Activated B cell treated with CpG ODN at 0.5 μM for 24 hours (primary cell): ENCODE data around the gene CEP104. TPM values are rescaled to one million over a fixed set of nuclear protein-coding genes. Genes with fewer than 3 reads are reported as not detected.

Source experiments
- ATAC-seq: fragments of 200-7000 bp; cut with Tn5 transposase; one replicate; pipeline ENCODE4 v1.10.0; 2021; ENCODE audit warnings: low read depth, mild to moderate bottlenecking, moderate library complexity
- CTCF ChIA-PET: fragments of 350-600 bp; sonication (Branson Sonifier 250); formaldehyde crosslinking; loops from one replicate; lab custom pipeline; 2021; ENCODE audit warnings: antibody characterized with exemption; lab: Charles Lee
- POLR2A ChIA-PET: fragments of 350-600 bp; sonication (Branson Sonifier 250); formaldehyde crosslinking; loops from one replicate; lab custom pipeline; 2021; ENCODE audit warnings: antibody characterized with exemption; lab: Charles Lee
- DNase-seq: peaks from one replicate; pipeline ENCODE4 v3.0.0; 2022
- H3K27ac Mint-ChIP-seq: one replicate; pipeline ENCODE4 v1.8.0; 2020; ENCODE audit warnings: mixed read lengths
- H3K27me3 Mint-ChIP-seq: one replicate; pipeline ENCODE4 v1.8.0; 2021; ENCODE audit warnings: mixed read lengths
- H3K36me3 Mint-ChIP-seq: one replicate; pipeline ENCODE4 v1.8.0; 2021; ENCODE audit warnings: low read depth, mixed read lengths
- H3K4me1 Mint-ChIP-seq: one replicate; pipeline ENCODE4 v1.8.0; 2021; ENCODE audit warnings: mixed read lengths
- H3K4me3 Mint-ChIP-seq: one replicate; pipeline ENCODE4 v1.8.0; 2020; ENCODE audit warnings: mild to moderate bottlenecking, mixed read lengths
- H3K9me3 Mint-ChIP-seq: one replicate; pipeline ENCODE4 v1.8.0; 2020; ENCODE audit warnings: mixed read lengths
- CTCF ChIP-seq: fragments of 200-600 bp; IDR thresholded peaks from one replicate; pipeline ENCODE4 v1.8.0; 2022; ENCODE audit warnings: antibody characterized with exemption, mild to moderate bottlenecking
- intact Hi-C: fragments of 100-400 bp; cut with micrococcal nuclease; formaldehyde crosslinking; loops from one replicate; pipeline ENCODE4 v1.15.1; 2024
- total RNA-seq: library from RNA; stranded (reverse); gene quantifications from 2 replicates; pipeline ENCODE4 v1.2.3, GENCODE V29; 2022

Gene CEP104
- total RNA-seq, 1 donor from 2014 or later: 45.1 TPM

GRCh38 chr1:3890389-3891328 is 33.6 kb upstream of the CEP104 start:
- Mint-ChIP-seq H3K27ac (no peak overlapping the region), H3K36me3 (peaks cover 61% of the 10 kb centered on the region), H3K27me3 (no peaks in the 10 kb centered on the region), H3K9me3 (no peaks in the 10 kb centered on the region), H3K4me1 (peaks cover 20% of the 10 kb centered on the region), H3K4me3 (no peak overlapping the region)
- ChIA-PET POLR2A (interaction anchor here (1.0 kb wide), 1 partner anchor 9 kb away, joined by 3 read pairs; the partner anchor contains the start of gene C1orf174), CTCF (no interaction called here)
- no peak for DNase-seq
- no peak for ATAC-seq
- intact Hi-C loops: no loop called here
- TF ChIP-seq CTCF: no peak

- H3K4me1 Mint-ChIP-seq: peaks cover 20% of the 10 kb centered on the region
- no peak for DNase-seq
- H3K9me3 Mint-ChIP-seq: no peaks in the 10 kb centered on the region
- no peaks in the 10 kb centered on the region for H3K27me3 Mint-ChIP-seq
- H3K27ac Mint-ChIP-seq: peak overlapping the region; percentile 41
- intact Hi-C loops: no loop called here
- POLR2A ChIA-PET: interaction anchor here (1.0 kb wide), 1 partner anchor 10 kb away, joined by 3 read pairs; the partner anchor contains the start of gene C1orf174
- TF ChIP-seq CTCF: no peak
- H3K36me3 Mint-ChIP-seq: peaks cover 61% of the 10 kb centered on the region
- no peak for ATAC-seq
- CTCF ChIA-PET: no interaction called here
- no peak overlapping the region for H3K4me3 Mint-ChIP-seq
These were observed 32.9 kb upstream of the CEP104 start for GRCh38 chr1:3889936-3890335.

- ChIA-PET POLR2A (no interaction called here), CTCF (no interaction called here)
- H3K4me1 Mint-ChIP-seq: peaks cover 19% of the 10 kb centered on the region
- no peak for DNase-seq
- intact Hi-C loops: no loop called here
- no peak for TF ChIP-seq CTCF
- no peak for ATAC-seq
- H3K36me3 Mint-ChIP-seq: peaks cover 73% of the 10 kb centered on the region
- H3K9me3 Mint-ChIP-seq: no peaks in the 10 kb centered on the region
- no peak overlapping the region for H3K4me3 Mint-ChIP-seq
- no peak overlapping the region for H3K27ac Mint-ChIP-seq
- no peaks in the 10 kb centered on the region for H3K27me3 Mint-ChIP-seq
These were observed 31.3 kb upstream of the CEP104 start for GRCh38 chr1:3888301-3888700.

- DNase-seq: no peak
- CTCF ChIA-PET: no interaction called here
- H3K9me3 Mint-ChIP-seq: no peaks in the 10 kb centered on the region
- no peaks in the 10 kb centered on the region for H3K27me3 Mint-ChIP-seq
- peaks cover 11% of the 10 kb centered on the region for H3K4me1 Mint-ChIP-seq
- no peak for ATAC-seq
- POLR2A ChIA-PET: no interaction called here
- H3K36me3 Mint-ChIP-seq: peaks cover 73% of the 10 kb centered on the region
- no peak overlapping the region for H3K4me3 Mint-ChIP-seq
- TF ChIP-seq CTCF: no peak
- intact Hi-C loops: no loop called here
- no peak overlapping the region for H3K27ac Mint-ChIP-seq
These were observed 29.7 kb upstream of the CEP104 start for GRCh38 chr1:3886691-3887090.

GRCh38 chr1:3886106-3886670 is 29.2 kb upstream of the CEP104 start:
- Mint-ChIP-seq H3K36me3 (peaks cover 73% of the 10 kb centered on the region), H3K4me3 (no peak overlapping the region), H3K27ac (no peak overlapping the region), H3K4me1 (peaks cover 11% of the 10 kb centered on the region), H3K27me3 (no peaks in the 10 kb centered on the region), H3K9me3 (no peaks in the 10 kb centered on the region)
- POLR2A ChIA-PET: no interaction called here
- intact Hi-C loops: no loop called here
- TF ChIP-seq CTCF: no peak
- DNase-seq (no peak), ATAC-seq (no peak)
- CTCF ChIA-PET: no interaction called here
